GM10266 (cell line): Measurements from ENCODE around the gene FYN.

Source experiments
- DNase-seq: peaks from one replicate; pipeline ENCODE4 v3.0.0; 2012; ENCODE audit errors: extremely low spot score
- CTCF ChIP-seq: IDR thresholded peaks from 2 replicates; pipeline ENCODE4 v1.5.1; 2012; ENCODE audit warnings: mild to moderate bottlenecking, low read depth; ENCODE audit not compliant: control insufficient read depth, insufficient read depth; ENCODE audit errors: missing control alignments

The FYN gene

DNA sequence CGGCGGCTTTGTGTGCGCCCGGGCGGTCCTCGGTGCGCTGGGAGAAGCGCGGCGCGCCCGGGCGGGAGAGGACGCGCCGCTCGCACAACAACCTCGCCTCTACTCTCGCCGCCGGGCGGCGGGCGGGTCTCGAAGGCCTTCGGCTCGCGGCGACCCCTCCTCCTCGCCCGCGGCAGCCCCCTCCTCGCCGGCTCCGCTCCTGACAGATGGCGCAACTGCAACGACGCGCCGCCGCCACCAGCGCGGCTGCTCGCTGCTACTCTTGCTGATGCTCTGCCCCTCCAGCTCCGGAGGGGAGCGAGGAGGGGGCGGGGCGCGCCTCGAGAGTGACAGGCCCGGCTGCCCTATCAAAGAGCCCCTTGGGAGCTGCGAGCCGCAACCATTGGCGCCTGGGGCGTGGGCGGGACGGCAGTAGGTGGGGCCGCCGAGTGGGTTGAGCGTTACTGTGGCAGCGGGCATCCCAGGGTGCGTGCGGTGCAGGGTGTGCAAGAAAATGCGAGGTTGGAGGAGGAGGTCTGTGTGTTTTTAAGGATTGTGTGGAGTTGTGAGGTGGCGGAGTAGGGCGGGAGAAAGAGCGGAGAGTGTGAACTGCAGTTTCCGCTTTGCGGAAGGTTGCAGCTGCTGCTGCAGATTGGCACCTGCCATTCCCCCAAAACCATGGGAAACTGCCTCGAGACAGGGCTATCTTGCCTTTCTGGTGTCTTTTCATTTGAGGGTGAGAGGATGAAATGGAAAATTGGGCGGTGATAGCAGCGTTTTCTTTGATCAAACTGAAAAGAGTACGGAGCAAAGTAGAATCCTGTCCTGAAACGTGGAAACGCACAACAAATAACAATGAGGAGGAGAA lies at the start of gene FYN:
Gene FYN (minus strand): TSS at position 275 of the 847 bp plus-strand sequence. CDS start 153,401 bp downstream, outside the sequence.
- peak; percentile 99 for DNase-seq
- TF ChIP-seq CTCF = peak; percentile 36

DNA sequence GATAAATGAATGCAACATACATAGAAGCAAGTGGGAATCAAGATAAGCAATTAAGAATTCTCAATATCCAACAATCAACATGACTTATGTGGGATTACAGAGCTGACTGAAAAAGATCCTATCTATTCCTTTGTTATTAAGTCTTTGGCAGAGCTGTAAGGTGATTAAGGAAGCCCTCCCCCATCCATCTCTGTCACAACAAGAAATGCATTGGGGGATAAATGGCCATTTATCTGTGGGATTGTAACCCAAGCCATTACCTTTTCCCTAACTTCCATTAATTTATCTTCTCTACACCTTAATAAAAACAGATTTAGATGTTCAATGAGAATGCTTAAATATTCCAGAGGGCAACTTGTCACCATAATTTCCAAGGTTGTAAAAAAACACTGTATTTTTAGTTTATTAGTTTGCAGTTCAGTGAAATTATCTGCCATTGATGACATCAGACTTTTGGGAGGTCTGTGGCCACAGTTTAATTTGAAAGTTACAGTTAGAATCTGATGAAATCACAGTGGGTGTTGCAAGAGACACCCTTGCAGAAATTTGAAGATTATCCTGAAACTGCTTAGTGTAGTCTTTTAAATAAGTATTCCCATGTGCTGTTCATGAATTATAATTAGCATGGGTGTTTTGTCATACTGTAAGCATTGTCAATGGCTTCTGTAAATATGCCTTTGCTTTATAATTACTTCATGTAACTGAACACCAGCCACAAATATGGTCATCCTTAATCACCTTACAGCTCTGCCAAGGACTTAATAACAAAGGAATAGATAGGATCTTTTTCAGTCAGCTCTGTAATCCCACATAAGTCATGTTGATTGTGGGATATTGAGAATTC lies 49.4 kb upstream of the FYN start:
- no peak for TF ChIP-seq CTCF
- no peak for DNase-seq

DNA sequence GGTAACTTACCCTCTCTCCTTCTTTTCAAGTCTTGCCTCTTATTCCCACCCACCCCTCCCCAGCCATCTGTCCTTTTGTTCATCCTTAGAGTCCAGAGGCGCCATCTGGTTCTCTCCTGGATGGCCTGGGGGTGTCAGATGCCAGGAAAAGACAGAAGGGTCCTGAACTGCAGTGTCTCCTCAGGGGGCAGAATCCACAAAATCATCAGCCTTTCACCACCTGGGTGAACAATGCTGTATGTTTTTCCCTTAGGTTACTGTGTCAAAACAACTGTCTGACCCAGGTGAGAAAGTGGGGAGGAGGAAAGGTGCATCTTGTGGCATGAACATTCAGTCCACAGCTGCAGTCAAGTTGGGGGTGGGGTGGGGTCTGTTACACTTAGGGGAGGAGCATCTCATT lies 47.9 kb upstream of the FYN start:
- no peak for DNase-seq
- no peak for TF ChIP-seq CTCF

- TF ChIP-seq CTCF = no peak
- no peak for DNase-seq
Observed at GRCh38 chr6:111920578-111920977, 47.3 kb upstream of the FYN start.

DNA sequence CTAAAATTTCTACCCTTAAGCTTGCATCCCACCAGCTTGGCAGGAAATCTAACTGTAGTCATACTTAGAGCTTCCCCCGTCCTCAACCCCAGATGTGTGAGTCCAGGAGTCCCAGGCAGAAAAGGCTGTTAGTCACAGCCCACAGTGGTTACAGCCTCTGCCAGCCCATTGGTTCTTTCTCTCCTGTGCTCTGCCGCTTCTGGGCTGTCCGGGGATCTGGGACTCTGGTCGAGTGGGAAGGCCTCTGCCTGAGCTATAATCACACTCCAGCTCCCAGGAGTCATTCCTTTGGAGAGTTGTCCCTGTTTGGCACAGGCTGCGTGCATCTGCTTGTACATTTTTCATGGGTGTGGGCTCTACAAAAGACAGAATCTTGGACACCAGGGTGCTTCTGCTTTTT lies 45.6 kb upstream of the FYN start:
- DNase-seq = no peak
- TF ChIP-seq CTCF = no peak

DNA sequence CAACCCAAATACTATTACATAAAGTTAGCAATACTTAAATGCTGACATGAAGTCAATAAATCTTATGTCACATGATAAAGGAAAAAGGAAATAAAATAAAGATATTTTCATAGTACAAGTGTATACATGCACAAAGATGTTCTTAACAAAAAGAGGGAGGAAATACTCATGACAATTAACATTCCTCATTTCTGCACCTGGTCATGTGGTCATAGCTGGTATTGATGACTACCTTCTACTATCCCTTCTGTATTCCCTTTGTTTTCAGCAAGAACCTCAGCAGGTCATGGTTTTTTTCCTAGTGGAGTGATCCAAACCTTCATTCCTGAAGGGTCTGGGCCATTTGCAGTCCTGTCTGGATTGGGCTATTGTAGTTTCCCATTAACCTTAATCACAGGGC lies 43.5 kb upstream of the FYN start:
- TF ChIP-seq CTCF = no peak
- DNase-seq = no peak
